IPS-18a (cell line): ENCODE results near the gene HERC2.
"Not testable (repeated sequence)": the region's sequence is repeated elsewhere in the genome, so short reads cannot be mapped to it uniquely, and the experiment has no call there.

ENCODE experiments used
- H3K27ac ChIP-seq: one replicate; pipeline ENCODE4 v1.5.1; 2013; ENCODE audit warnings: low read length
- H3K27me3 ChIP-seq: one replicate; pipeline ENCODE4 v1.6.1; 2013; ENCODE audit warnings: mild to moderate bottlenecking, low read length; ENCODE audit not compliant: control insufficient read depth, insufficient read depth
- H3K36me3 ChIP-seq: one replicate; pipeline ENCODE4 v1.6.1; 2013; ENCODE audit warnings: low read depth, low read length; ENCODE audit not compliant: control insufficient read depth
- H3K4me1 ChIP-seq: one replicate; pipeline ENCODE4 v1.6.1; 2013; ENCODE audit warnings: low read depth, low read length; ENCODE audit not compliant: control insufficient read depth
- H3K4me3 ChIP-seq: one replicate; pipeline ENCODE4 v1.5.1; 2013; ENCODE audit warnings: low read length
- H3K9ac ChIP-seq: one replicate; pipeline ENCODE4 v1.6.1; 2013; ENCODE audit warnings: mild to moderate bottlenecking, low read length, moderate library complexity
- H3K9me3 ChIP-seq: one replicate; pipeline ENCODE4 v1.6.1; 2013; ENCODE audit warnings: low read depth, low read length; ENCODE audit not compliant: control insufficient read depth

The HERC2 gene

GRCh38 chr15:28297434-28297833 lies 24.5 kb downstream of the HERC2 start:
- H3K27ac ChIP-seq, H3K9me3 ChIP-seq, H3K27me3 ChIP-seq, H3K9ac ChIP-seq, H3K4me3 ChIP-seq, H3K36me3 ChIP-seq, H3K4me1 ChIP-seq: not testable (repeated sequence)

- H3K9ac ChIP-seq, H3K36me3 ChIP-seq, H3K27me3 ChIP-seq, H3K4me3 ChIP-seq, H3K9me3 ChIP-seq, H3K27ac ChIP-seq: not testable (repeated sequence)
- peaks cover 12% of the 10 kb centered on the region for H3K4me1 ChIP-seq
These were observed 25.2 kb downstream of the HERC2 start for GRCh38 chr15:28296814-28297213.

GRCh38 chr15:28295009-28295563 lies 26.9 kb downstream of the HERC2 start:
- not testable (repeated sequence) for H3K9me3 ChIP-seq, H3K4me3 ChIP-seq, H3K27me3 ChIP-seq, H3K9ac ChIP-seq, H3K27ac ChIP-seq
- H3K36me3 ChIP-seq = peaks cover 11% of the 10 kb centered on the region
- peaks cover 12% of the 10 kb centered on the region for H3K4me1 ChIP-seq

GRCh38 chr15:28294560-28294959 lies 27.4 kb downstream of the HERC2 start:
- not testable (repeated sequence) for H3K4me3 ChIP-seq, H3K9ac ChIP-seq, H3K9me3 ChIP-seq, H3K27ac ChIP-seq, H3K27me3 ChIP-seq
- peaks cover 16% of the 10 kb centered on the region for H3K36me3 ChIP-seq
- H3K4me1 ChIP-seq = peaks cover 12% of the 10 kb centered on the region

GRCh38 chr15:28289694-28290463 lies 32.1 kb downstream of the HERC2 start:
- no peak overlapping the region for H3K4me3 ChIP-seq
- H3K4me1 ChIP-seq = peaks cover 12% of the 10 kb centered on the region
- no peak overlapping the region for H3K27ac ChIP-seq
- no peak overlapping the region for H3K9ac ChIP-seq
- no peaks in the 10 kb centered on the region for H3K9me3 ChIP-seq
- peaks cover 19% of the 10 kb centered on the region for H3K36me3 ChIP-seq
- H3K27me3 ChIP-seq = no peaks in the 10 kb centered on the region

- Histone ChIP-seq H3K4me1 (peaks cover 12% of the 10 kb centered on the region), H3K36me3 (peaks cover 19% of the 10 kb centered on the region)
- not testable (repeated sequence) for H3K27ac ChIP-seq, H3K4me3 ChIP-seq, H3K27me3 ChIP-seq, H3K9me3 ChIP-seq, H3K9ac ChIP-seq
These were observed 32.9 kb downstream of the HERC2 start for GRCh38 chr15:28288830-28289693.

GRCh38 chr15:28286659-28287058 lies 35.3 kb downstream of the HERC2 start:
- H3K9ac ChIP-seq, H3K4me1 ChIP-seq, H3K27me3 ChIP-seq, H3K27ac ChIP-seq, H3K4me3 ChIP-seq, H3K9me3 ChIP-seq: not testable (repeated sequence)
- peaks cover 16% of the 10 kb centered on the region for H3K36me3 ChIP-seq

- Histone ChIP-seq H3K4me3 (no peak overlapping the region), H3K9me3 (no peaks in the 10 kb centered on the region), H3K36me3 (peaks cover 13% of the 10 kb centered on the region), H3K27me3 (no peaks in the 10 kb centered on the region), H3K4me1 (no peaks in the 10 kb centered on the region), H3K27ac (no peak overlapping the region), H3K9ac (no peak overlapping the region)
These were observed 35.9 kb downstream of the HERC2 start for GRCh38 chr15:28286031-28286430.

GRCh38 chr15:28281876-28282275 lies 40.1 kb downstream of the HERC2 start:
- no peak overlapping the region for H3K9ac ChIP-seq
- peaks cover 10% of the 10 kb centered on the region for H3K36me3 ChIP-seq

GRCh38 chr15:28274635-28275034 lies 47.3 kb downstream of the HERC2 start:
- Histone ChIP-seq H3K9me3 (no peaks in the 10 kb centered on the region), H3K4me1 (no peaks in the 10 kb centered on the region), H3K36me3 (peaks cover 38% of the 10 kb centered on the region), H3K4me3 (no peak overlapping the region), H3K27me3 (no peaks in the 10 kb centered on the region), H3K9ac (no peak overlapping the region), H3K27ac (no peak overlapping the region)

More at GRCh38 chr15:28281876-28282275, 40.1 kb downstream of the HERC2 start:
- Histone ChIP-seq H3K27me3 (no peaks in the 10 kb centered on the region), H3K4me1 (no peaks in the 10 kb centered on the region), H3K4me3 (no peak overlapping the region), H3K9me3 (no peaks in the 10 kb centered on the region), H3K27ac (no peak overlapping the region)

- H3K9ac ChIP-seq = no peak overlapping the region
- H3K36me3 ChIP-seq = peaks cover 44% of the 10 kb centered on the region
These were observed 47.9 kb downstream of the HERC2 start for GRCh38 chr15:28273873-28274610.

More at GRCh38 chr15:28273873-28274610, 47.9 kb downstream of the HERC2 start:
- no peaks in the 10 kb centered on the region for H3K9me3 ChIP-seq
- no peaks in the 10 kb centered on the region for H3K4me1 ChIP-seq
- no peaks in the 10 kb centered on the region for H3K27me3 ChIP-seq
- H3K27ac ChIP-seq = no peak overlapping the region
- H3K4me3 ChIP-seq = no peak overlapping the region
